HG02973 (cell line): ENCODE data around the gene SLC24A4.

Experiments
- ATAC-seq: cut with Tn5 transposase; IDR thresholded peaks from one replicate; pipeline ENCODE4 v1.9.1; 2021; ENCODE audit warnings: moderate library complexity; ENCODE audit not compliant: unreplicated experiment

The SLC24A4 gene

GRCh38 chr14:92433407-92433806 lies 110.4 kb downstream of the SLC24A4 start:
- ATAC-seq: no peak

- ATAC-seq: no peak
Measured at GRCh38 chr14:92435154-92435553, 112.2 kb downstream of the SLC24A4 start.

- ATAC-seq: no peak
Measured at GRCh38 chr14:92436115-92436776, 113.3 kb downstream of the SLC24A4 start.

- no peak for ATAC-seq
Measured at GRCh38 chr14:92437309-92437708, 114.3 kb downstream of the SLC24A4 start.

- ATAC-seq: no peak
Measured at GRCh38 chr14:92437729-92438285, 114.8 kb downstream of the SLC24A4 start.

- ATAC-seq: no peak
Measured at GRCh38 chr14:92439537-92440344, 116.8 kb downstream of the SLC24A4 start.

GRCh38 chr14:92440345-92441003 lies 117.5 kb downstream of the SLC24A4 start:
- ATAC-seq: no peak

GRCh38 chr14:92441751-92442504 lies 119.0 kb downstream of the SLC24A4 start:
- no peak for ATAC-seq

GRCh38 chr14:92443167-92443566 lies 120.2 kb downstream of the SLC24A4 start:
- no peak for ATAC-seq

- ATAC-seq: no peak
Measured at GRCh38 chr14:92443741-92444140, 120.8 kb downstream of the SLC24A4 start.

GRCh38 chr14:92446771-92447170 lies 123.8 kb downstream of the SLC24A4 start:
- no peak for ATAC-seq

- ATAC-seq: no peak
Measured at GRCh38 chr14:92447416-92448197, 124.6 kb downstream of the SLC24A4 start.

- no peak for ATAC-seq
Measured at GRCh38 chr14:92448786-92449185, 125.8 kb downstream of the SLC24A4 start.

GRCh38 chr14:92449404-92450181 lies 126.6 kb downstream of the SLC24A4 start:
- ATAC-seq: no peak

GRCh38 chr14:92450351-92451070 lies 127.5 kb downstream of the SLC24A4 start:
- no peak for ATAC-seq

- ATAC-seq: no peak
Measured at GRCh38 chr14:92451245-92451644, 128.3 kb downstream of the SLC24A4 start.

- ATAC-seq: no peak
Measured at GRCh38 chr14:92451755-92452154, 128.8 kb downstream of the SLC24A4 start.

GRCh38 chr14:92452471-92452870 lies 129.5 kb downstream of the SLC24A4 start:
- ATAC-seq: no peak

GRCh38 chr14:92453691-92454090 lies 130.7 kb downstream of the SLC24A4 start:
- no peak for ATAC-seq
